ENCODE data around the gene EXOC6B. TPM values are rescaled to one million over a fixed set of nuclear protein-coding genes. Genes with fewer than 3 reads are reported as not detected.

The EXOC6B gene
- total RNA-seq, 1 donor from 2014 or later: 45.6 TPM

GRCh38 chr2:72782520-72782919, 43.3 kb downstream of the EXOC6B start:
- H3K27ac Mint-ChIP-seq (ENCODE audit: unreplicated experiment): no peak overlapping the region
- H3K4me1 Mint-ChIP-seq (ENCODE audit: unreplicated experiment): peaks cover 19% of the 10 kb centered on the region
- no peak for DNase-seq (ENCODE audit: low spot score)
- peaks cover 16% of the 10 kb centered on the region for H3K36me3 Mint-ChIP-seq (ENCODE audit: low read depth, unreplicated experiment)
- no peak overlapping the region for H3K4me3 Mint-ChIP-seq (ENCODE audit: unreplicated experiment)
- peaks cover 1% of the 10 kb centered on the region for H3K27me3 Mint-ChIP-seq (ENCODE audit: unreplicated experiment)
- TF ChIP-seq, protein P1, sequence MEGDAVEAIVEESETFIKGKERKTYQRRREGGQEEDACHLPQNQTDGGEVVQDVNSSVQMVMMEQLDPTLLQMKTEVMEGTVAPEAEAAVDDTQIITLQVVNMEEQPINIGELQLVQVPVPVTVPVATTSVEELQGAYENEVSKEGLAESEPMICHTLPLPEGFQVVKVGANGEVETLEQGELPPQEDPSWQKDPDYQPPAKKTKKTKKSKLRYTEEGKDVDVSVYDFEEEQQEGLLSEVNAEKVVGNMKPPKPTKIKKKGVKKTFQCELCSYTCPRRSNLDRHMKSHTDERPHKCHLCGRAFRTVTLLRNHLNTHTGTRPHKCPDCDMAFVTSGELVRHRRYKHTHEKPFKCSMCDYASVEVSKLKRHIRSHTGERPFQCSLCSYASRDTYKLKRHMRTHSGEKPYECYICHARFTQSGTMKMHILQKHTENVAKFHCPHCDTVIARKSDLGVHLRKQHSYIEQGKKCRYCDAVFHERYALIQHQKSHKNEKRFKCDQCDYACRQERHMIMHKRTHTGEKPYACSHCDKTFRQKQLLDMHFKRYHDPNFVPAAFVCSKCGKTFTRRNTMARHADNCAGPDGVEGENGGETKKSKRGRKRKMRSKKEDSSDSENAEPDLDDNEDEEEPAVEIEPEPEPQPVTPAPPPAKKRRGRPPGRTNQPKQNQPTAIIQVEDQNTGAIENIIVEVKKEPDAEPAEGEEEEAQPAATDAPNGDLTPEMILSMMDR (IDR thresholded peaks at IDR 0.05; ENCODE audit: unreplicated experiment): no peak
- no peaks in the 10 kb centered on the region for H3K9me3 Mint-ChIP-seq (ENCODE audit: unreplicated experiment)

- H3K36me3 Mint-ChIP-seq (ENCODE audit: low read depth, unreplicated experiment): peaks cover 16% of the 10 kb centered on the region
- peaks cover 1% of the 10 kb centered on the region for H3K27me3 Mint-ChIP-seq (ENCODE audit: unreplicated experiment)
- no peak overlapping the region for H3K27ac Mint-ChIP-seq (ENCODE audit: unreplicated experiment)
These were observed 44.4 kb downstream of the EXOC6B start for GRCh38 chr2:72781480-72781879.

GRCh38 chr2:72780477-72780876, 45.4 kb downstream of the EXOC6B start:
- peaks cover 16% of the 10 kb centered on the region for H3K36me3 Mint-ChIP-seq (ENCODE audit: low read depth, unreplicated experiment)
- peak overlapping the region; percentile 76 for H3K27ac Mint-ChIP-seq (ENCODE audit: unreplicated experiment)
- H3K9me3 Mint-ChIP-seq (ENCODE audit: unreplicated experiment): no peaks in the 10 kb centered on the region
- H3K27me3 Mint-ChIP-seq (ENCODE audit: unreplicated experiment): peaks cover 1% of the 10 kb centered on the region
- no peak for DNase-seq (ENCODE audit: low spot score)
- H3K4me1 Mint-ChIP-seq (ENCODE audit: unreplicated experiment): peaks cover 19% of the 10 kb centered on the region
- H3K4me3 Mint-ChIP-seq (ENCODE audit: unreplicated experiment): no peak overlapping the region
- TF ChIP-seq, protein P1 (IDR thresholded peaks at IDR 0.05; ENCODE audit: unreplicated experiment): no peak

More at GRCh38 chr2:72781480-72781879, 44.4 kb downstream of the EXOC6B start:
- H3K4me3 Mint-ChIP-seq (ENCODE audit: unreplicated experiment): no peak overlapping the region
- no peak for DNase-seq (ENCODE audit: low spot score)
- no peaks in the 10 kb centered on the region for H3K9me3 Mint-ChIP-seq (ENCODE audit: unreplicated experiment)
- peaks cover 19% of the 10 kb centered on the region for H3K4me1 Mint-ChIP-seq (ENCODE audit: unreplicated experiment)
- TF ChIP-seq, protein P1 (IDR thresholded peaks at IDR 0.05; ENCODE audit: unreplicated experiment): no peak

- H3K4me3 Mint-ChIP-seq (ENCODE audit: unreplicated experiment): no peak overlapping the region
- H3K27me3 Mint-ChIP-seq (ENCODE audit: unreplicated experiment): peaks cover 1% of the 10 kb centered on the region
- peaks cover 19% of the 10 kb centered on the region for H3K4me1 Mint-ChIP-seq (ENCODE audit: unreplicated experiment)
- TF ChIP-seq, protein P1 (IDR thresholded peaks at IDR 0.05; ENCODE audit: unreplicated experiment): no peak
- no peaks in the 10 kb centered on the region for H3K9me3 Mint-ChIP-seq (ENCODE audit: unreplicated experiment)
- H3K27ac Mint-ChIP-seq (ENCODE audit: unreplicated experiment): no peak overlapping the region
- peaks cover 12% of the 10 kb centered on the region for H3K36me3 Mint-ChIP-seq (ENCODE audit: low read depth, unreplicated experiment)
- no peak for DNase-seq (ENCODE audit: low spot score)
These were observed 46.3 kb downstream of the EXOC6B start for GRCh38 chr2:72779495-72779894.

DNA sequence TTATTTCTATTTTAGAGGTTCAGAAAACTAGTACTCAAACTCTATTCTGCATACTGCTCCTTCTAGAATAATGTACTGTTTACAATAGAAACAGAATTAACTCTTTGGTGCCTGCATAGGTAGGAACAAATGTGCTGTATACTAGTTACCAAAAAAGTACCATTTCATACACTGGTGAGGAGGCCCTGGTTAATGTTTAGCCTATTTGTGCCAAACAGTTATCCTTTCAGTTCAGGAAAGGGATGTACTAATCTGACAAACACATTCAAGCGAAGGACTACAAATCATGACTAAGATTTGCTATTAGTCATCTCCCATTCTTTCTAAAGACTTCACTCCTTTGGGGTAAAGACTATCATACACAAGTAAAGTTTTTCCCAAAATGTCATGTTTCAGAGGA, 47.4 kb downstream of the EXOC6B start:
- H3K36me3 Mint-ChIP-seq (ENCODE audit: low read depth, unreplicated experiment): peaks cover 4% of the 10 kb centered on the region
- peaks cover 19% of the 10 kb centered on the region for H3K4me1 Mint-ChIP-seq (ENCODE audit: unreplicated experiment)
- DNase-seq (ENCODE audit: low spot score): no peak
- no peaks in the 10 kb centered on the region for H3K9me3 Mint-ChIP-seq (ENCODE audit: unreplicated experiment)
- peaks cover 1% of the 10 kb centered on the region for H3K27me3 Mint-ChIP-seq (ENCODE audit: unreplicated experiment)
- no peak overlapping the region for H3K27ac Mint-ChIP-seq (ENCODE audit: unreplicated experiment)
- H3K4me3 Mint-ChIP-seq (ENCODE audit: unreplicated experiment): no peak overlapping the region
- TF ChIP-seq, protein P1 (IDR thresholded peaks at IDR 0.05; ENCODE audit: unreplicated experiment): no peak
